ENCODE measurements around the gene NUAK2.

DNA sequence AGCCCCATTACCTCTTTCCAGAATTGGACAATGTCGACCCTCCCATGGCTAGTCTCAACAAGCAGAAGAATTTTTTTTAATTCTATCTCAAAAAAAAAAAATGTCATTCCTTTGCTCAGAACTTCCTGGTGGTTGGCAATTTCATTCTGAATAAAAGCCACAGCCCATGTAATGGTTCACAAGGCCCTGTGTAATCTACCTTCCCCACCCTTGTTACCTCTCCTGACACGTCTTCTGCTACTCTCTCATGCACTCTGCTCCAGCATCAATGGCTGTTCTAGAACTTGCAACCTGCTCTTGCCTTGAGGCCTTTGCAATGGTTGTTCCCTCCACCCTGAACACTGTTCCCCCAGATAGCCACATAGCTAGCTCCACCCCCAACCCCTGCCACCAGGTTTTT, 25.4 kb downstream of the NUAK2 start:
- TF ChIP-seq EZH2 (IDR thresholded peaks at IDR 0.05) = no peak
- no peak for TF ChIP-seq POLR2AphosphoS5 (IDR thresholded peaks at IDR 0.05; ENCODE audit: borderline replicate concordance, low read depth, low read length)
